Activated T-cell treated with anti-CD3 and anti-CD28 coated beads, Interleukin-2, amount 50 U/mL, for 24 hours (primary cell): ENCODE results near the gene RAMP1.

ENCODE experiments used
- DNase-seq: peaks from one replicate; pipeline ENCODE4 v3.0.0-alpha.2; 2020
- H3K27ac Mint-ChIP-seq: 2 replicates; pipeline ENCODE4 v1.8.0; 2020; ENCODE audit warnings: mild to moderate bottlenecking, mixed read lengths
- H3K27me3 Mint-ChIP-seq: 2 replicates; pipeline ENCODE4 v1.8.0; 2020; ENCODE audit warnings: mixed read lengths
- H3K36me3 Mint-ChIP-seq: 2 replicates; pipeline ENCODE4 v1.8.0; 2020; ENCODE audit warnings: low read depth, mixed read lengths
- H3K4me1 Mint-ChIP-seq: 2 replicates; pipeline ENCODE4 v1.8.0; 2020; ENCODE audit warnings: low read depth, mixed read lengths
- H3K4me3 Mint-ChIP-seq: 2 replicates; pipeline ENCODE4 v1.8.0; 2020; ENCODE audit warnings: mild to moderate bottlenecking, moderate library complexity, mixed read lengths
- H3K9me3 Mint-ChIP-seq: 2 replicates; pipeline ENCODE4 v1.8.0; 2020; ENCODE audit warnings: mixed read lengths

Gene RAMP1

DNA sequence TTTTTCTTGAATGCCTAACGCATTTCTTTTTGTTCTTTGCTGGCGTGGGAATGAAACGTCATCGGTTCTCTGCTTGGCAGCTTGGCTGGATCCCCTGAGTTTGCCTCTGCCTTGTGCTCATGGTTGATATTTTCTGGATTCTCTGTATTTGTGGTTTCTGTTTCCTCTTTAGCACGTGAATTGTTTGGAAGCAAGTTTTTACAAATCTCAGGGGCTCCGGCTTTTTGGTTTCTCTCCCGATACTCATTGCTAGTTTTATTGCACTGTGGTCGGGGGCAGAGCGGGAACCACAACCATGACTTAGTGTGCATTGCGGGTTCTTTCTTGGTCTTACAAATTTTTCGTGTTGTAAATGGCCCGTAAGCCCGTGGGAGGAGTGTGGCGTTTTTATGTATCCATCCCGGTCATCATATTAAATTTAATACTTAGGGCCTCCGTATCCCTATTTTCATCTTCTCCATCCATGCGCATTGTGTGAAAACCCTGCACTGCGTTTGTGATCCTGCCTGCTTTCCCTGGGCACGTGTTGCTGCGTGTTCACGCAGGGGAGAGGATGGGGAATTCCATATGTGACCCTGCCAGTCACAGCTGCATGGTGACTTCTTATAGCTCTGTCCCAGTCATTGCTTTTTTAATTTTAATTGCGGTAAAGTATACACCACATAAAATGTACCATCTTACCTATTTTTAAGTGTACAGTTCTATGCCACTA is 9.4 kb downstream of the RAMP1 start:
- peaks cover 21% of the 10 kb centered on the region for H3K4me1 Mint-ChIP-seq
- H3K4me3 Mint-ChIP-seq = peak overlapping the region; percentile 19
- peak; percentile 25 for DNase-seq
- no peaks in the 10 kb centered on the region for H3K9me3 Mint-ChIP-seq
- no peaks in the 10 kb centered on the region for H3K36me3 Mint-ChIP-seq
- H3K27ac Mint-ChIP-seq = no peak overlapping the region
- peaks cover 31% of the 10 kb centered on the region for H3K27me3 Mint-ChIP-seq

GRCh38 chr2:237869343-237870102 is 10.1 kb downstream of the RAMP1 start:
- peaks cover 31% of the 10 kb centered on the region for H3K27me3 Mint-ChIP-seq
- H3K4me3 Mint-ChIP-seq = peak overlapping the region; percentile 19
- H3K27ac Mint-ChIP-seq = no peak overlapping the region
- DNase-seq = no peak
- no peaks in the 10 kb centered on the region for H3K9me3 Mint-ChIP-seq
- H3K4me1 Mint-ChIP-seq = peaks cover 22% of the 10 kb centered on the region
- no peaks in the 10 kb centered on the region for H3K36me3 Mint-ChIP-seq

DNA sequence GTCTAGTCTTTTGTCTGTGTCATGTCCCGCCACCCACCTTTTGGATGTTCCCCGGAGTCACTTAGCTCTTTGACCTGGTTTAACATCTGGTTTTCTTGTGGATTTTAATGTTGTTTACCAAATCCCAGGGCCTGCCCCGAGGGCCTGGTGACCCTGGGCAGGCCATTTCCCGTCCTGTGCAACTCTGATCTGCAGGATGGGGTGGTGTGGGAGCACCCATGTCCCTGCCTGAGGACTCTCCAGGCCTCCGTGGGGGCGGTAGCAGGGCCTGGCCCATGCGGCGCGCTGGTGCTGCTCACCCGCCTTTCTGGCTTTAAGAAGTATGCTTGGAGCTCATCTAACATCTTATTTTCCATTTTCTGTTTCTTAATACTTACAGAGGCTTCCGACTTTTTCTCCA is 10.7 kb downstream of the RAMP1 start:
- H3K36me3 Mint-ChIP-seq = no peaks in the 10 kb centered on the region
- DNase-seq = peak; percentile 7
- H3K27ac Mint-ChIP-seq = no peak overlapping the region
- no peaks in the 10 kb centered on the region for H3K9me3 Mint-ChIP-seq
- H3K4me3 Mint-ChIP-seq = no peak overlapping the region
- peaks cover 22% of the 10 kb centered on the region for H3K4me1 Mint-ChIP-seq
- H3K27me3 Mint-ChIP-seq = peaks cover 31% of the 10 kb centered on the region

GRCh38 chr2:237870754-237871651 is 11.6 kb downstream of the RAMP1 start:
- Mint-ChIP-seq H3K27ac (no peak overlapping the region), H3K4me3 (no peak overlapping the region), H3K4me1 (peaks cover 22% of the 10 kb centered on the region), H3K9me3 (no peaks in the 10 kb centered on the region), H3K36me3 (no peaks in the 10 kb centered on the region), H3K27me3 (peaks cover 31% of the 10 kb centered on the region)
- DNase-seq = peak; percentile 19

DNA sequence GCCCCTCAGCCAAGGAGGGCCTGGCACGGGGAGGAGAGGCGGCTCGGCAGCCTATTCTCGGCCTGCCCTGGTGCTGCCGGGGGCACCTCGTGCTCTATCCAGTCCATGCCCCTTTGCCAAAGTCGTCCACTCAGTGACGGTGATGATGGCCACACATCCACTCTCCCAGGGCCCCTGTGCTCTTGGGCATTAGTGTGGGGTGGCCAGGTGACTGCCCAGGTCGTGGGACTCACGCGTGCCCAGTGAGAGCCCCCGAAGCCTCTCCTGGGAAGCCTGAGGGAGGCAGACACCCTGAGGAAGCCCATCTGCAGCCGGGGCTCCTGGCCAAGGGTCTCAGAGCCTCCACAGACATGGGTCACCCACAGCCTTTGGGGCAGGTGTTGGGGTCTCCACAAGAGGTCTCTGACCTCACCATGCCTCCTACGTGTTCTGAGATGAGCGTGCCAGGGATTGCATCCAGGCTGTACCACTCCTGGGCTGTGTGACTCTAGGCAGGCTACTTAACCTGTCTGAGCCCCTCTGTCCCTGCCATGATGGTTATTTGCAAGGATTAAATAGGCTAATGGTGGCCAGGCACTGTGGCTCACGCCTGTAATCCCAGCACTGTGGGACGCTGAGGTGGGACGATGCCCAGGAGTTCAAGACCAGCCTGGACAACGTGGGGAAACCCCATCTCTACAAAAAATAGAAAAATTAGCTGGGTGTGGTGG is 12.9 kb downstream of the RAMP1 start:
- no peak overlapping the region for H3K27ac Mint-ChIP-seq

DNA sequence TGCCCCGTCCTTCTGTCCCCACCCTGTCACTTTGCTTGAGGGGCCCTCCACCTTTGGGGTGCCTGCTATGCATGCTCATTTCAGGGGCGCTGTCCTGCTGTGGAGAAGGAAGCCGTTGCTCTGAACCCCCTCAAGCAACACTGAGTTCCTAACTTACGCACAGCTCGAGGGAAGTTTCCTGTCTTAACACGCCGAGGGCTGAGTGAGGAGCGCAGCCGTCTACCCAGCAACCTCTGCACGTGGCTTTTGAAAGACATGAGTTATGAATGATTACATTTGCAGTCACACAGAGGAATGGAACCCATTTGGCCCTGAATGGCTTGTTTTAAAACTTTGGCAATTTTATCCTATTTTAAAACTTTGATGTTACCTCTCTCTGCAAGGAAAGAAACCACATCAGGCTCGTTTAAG is 14.0 kb downstream of the RAMP1 start:
- Mint-ChIP-seq H3K27ac (no peak overlapping the region), H3K4me1 (peaks cover 20% of the 10 kb centered on the region), H3K27me3 (peaks cover 29% of the 10 kb centered on the region), H3K36me3 (no peaks in the 10 kb centered on the region), H3K4me3 (no peak overlapping the region), H3K9me3 (no peaks in the 10 kb centered on the region)
- no peak for DNase-seq

More for the DNA sequence above, 12.9 kb downstream of the RAMP1 start:
- Mint-ChIP-seq H3K9me3 (no peaks in the 10 kb centered on the region), H3K4me1 (peaks cover 22% of the 10 kb centered on the region), H3K4me3 (no peak overlapping the region), H3K27me3 (peaks cover 31% of the 10 kb centered on the region), H3K36me3 (no peaks in the 10 kb centered on the region)
- peak; percentile 22 for DNase-seq

- Mint-ChIP-seq H3K36me3 (no peaks in the 10 kb centered on the region), H3K27me3 (peaks cover 23% of the 10 kb centered on the region), H3K27ac (no peak overlapping the region), H3K9me3 (no peaks in the 10 kb centered on the region), H3K4me3 (no peak overlapping the region), H3K4me1 (peaks cover 14% of the 10 kb centered on the region)
- DNase-seq = peak; percentile 27
Observed at GRCh38 chr2:237873897-237874551, 14.6 kb downstream of the RAMP1 start.

DNA sequence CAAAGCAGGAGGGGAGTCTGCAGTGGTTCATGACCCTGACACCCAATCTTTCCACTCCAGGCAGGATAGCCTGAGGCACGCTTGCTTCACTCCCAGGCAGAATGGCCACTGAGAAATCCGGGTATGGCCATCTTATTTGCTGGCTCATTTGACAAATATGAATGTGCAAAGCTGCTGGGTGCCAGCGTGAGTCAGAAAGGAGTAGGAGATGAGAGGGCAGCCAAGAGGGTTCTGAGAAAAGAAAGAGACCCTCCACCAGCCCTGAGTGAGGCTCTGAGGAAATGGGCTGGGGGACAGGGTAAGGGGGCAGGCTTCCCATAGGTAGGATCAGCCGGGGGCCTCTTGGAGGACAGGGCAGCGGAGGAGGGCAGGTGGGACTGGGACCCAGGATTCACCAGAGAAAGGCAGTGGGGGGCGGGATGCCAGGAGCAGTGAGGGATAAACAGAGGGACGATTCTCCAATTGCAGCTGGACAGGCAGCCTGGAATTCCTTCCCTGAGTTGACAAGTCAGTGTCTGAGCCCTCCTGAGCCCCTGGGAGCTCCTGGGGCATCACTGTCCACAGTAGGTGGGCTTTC is 15.2 kb downstream of the RAMP1 start:
- Mint-ChIP-seq H3K27ac (no peak overlapping the region), H3K9me3 (no peaks in the 10 kb centered on the region), H3K4me1 (peaks cover 7% of the 10 kb centered on the region), H3K4me3 (no peak overlapping the region), H3K27me3 (peaks cover 16% of the 10 kb centered on the region), H3K36me3 (no peaks in the 10 kb centered on the region)
- no peak for DNase-seq

- no peak overlapping the region for H3K4me3 Mint-ChIP-seq
- no peaks in the 10 kb centered on the region for H3K9me3 Mint-ChIP-seq
- DNase-seq = peak; percentile 25
- no peak overlapping the region for H3K27ac Mint-ChIP-seq
- H3K27me3 Mint-ChIP-seq = peaks cover 8% of the 10 kb centered on the region
- peaks cover 7% of the 10 kb centered on the region for H3K4me1 Mint-ChIP-seq
- no peaks in the 10 kb centered on the region for H3K36me3 Mint-ChIP-seq
Observed at GRCh38 chr2:237875256-237876060, 16.0 kb downstream of the RAMP1 start.

DNA sequence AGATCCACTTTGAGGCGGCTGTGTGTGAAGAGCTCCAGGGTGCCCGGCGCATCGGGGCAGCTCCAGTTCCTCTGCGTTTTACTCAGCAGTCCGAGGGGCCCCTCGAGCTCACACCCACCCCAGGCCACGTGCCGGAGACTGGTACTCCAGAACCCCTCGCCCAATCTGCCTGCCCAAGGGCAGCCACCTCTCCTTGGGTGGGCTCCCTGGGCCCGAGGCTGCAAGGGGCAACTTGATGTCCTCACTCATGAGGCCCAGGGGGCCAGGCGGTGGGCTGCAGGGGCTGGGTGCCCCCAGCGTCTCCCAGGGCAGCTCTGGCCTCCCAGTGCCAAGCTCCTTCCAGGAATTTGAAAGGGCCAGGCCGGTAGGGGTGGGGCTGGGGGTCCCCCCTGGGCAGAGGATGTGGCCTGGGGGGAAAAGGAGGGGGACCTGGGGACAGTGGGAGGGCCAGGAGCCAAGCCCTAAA is 16.7 kb downstream of the RAMP1 start:
- Mint-ChIP-seq H3K36me3 (no peaks in the 10 kb centered on the region), H3K4me1 (peaks cover 7% of the 10 kb centered on the region), H3K4me3 (no peak overlapping the region), H3K27me3 (peaks cover 2% of the 10 kb centered on the region), H3K27ac (no peak overlapping the region), H3K9me3 (no peaks in the 10 kb centered on the region)
- DNase-seq = peak; percentile 22

- H3K4me3 Mint-ChIP-seq = no peak overlapping the region
- peaks cover 7% of the 10 kb centered on the region for H3K4me1 Mint-ChIP-seq
- H3K9me3 Mint-ChIP-seq = no peaks in the 10 kb centered on the region
- H3K36me3 Mint-ChIP-seq = no peaks in the 10 kb centered on the region
- H3K27me3 Mint-ChIP-seq = no peaks in the 10 kb centered on the region
- no peak overlapping the region for H3K27ac Mint-ChIP-seq
- no peak for DNase-seq
Observed at GRCh38 chr2:237876532-237876931, 17.1 kb downstream of the RAMP1 start.

GRCh38 chr2:237876951-237877491 is 17.6 kb downstream of the RAMP1 start:
- no peak overlapping the region for H3K4me3 Mint-ChIP-seq
- no peaks in the 10 kb centered on the region for H3K9me3 Mint-ChIP-seq
- no peaks in the 10 kb centered on the region for H3K27me3 Mint-ChIP-seq
- DNase-seq = no peak
- H3K36me3 Mint-ChIP-seq = no peaks in the 10 kb centered on the region
- H3K4me1 Mint-ChIP-seq = peaks cover 7% of the 10 kb centered on the region
- H3K27ac Mint-ChIP-seq = no peak overlapping the region
